Measurements from ENCODE around the gene P4HB.

DNA sequence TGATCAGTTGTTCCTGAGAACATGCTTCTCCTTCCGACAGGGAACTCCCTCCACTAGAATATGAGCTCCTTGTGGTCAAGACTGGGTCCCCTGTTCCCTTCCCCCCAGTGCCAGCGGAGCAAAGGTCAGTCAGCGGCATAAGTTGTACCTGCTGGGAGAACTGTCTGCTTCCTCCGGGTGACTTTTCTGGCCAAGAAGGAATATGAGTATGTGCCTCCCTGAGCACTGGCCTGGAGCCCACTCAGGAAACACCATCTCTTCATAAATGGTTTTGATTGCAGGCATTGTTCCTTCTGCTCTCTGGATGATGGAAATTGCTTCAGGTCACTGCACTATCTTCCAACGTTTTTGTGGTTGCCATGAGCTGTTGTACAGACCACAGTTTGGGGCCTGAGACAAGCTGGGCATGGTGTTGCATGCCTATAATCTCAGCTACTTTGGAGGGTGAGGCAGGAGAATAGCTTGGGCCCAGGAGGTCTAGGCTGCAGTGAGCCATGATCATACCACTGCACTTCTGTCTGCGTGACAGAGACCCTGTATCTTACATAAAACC, 2.9 kb upstream of the P4HB start:
- TF ChIP-seq, protein P1, sequence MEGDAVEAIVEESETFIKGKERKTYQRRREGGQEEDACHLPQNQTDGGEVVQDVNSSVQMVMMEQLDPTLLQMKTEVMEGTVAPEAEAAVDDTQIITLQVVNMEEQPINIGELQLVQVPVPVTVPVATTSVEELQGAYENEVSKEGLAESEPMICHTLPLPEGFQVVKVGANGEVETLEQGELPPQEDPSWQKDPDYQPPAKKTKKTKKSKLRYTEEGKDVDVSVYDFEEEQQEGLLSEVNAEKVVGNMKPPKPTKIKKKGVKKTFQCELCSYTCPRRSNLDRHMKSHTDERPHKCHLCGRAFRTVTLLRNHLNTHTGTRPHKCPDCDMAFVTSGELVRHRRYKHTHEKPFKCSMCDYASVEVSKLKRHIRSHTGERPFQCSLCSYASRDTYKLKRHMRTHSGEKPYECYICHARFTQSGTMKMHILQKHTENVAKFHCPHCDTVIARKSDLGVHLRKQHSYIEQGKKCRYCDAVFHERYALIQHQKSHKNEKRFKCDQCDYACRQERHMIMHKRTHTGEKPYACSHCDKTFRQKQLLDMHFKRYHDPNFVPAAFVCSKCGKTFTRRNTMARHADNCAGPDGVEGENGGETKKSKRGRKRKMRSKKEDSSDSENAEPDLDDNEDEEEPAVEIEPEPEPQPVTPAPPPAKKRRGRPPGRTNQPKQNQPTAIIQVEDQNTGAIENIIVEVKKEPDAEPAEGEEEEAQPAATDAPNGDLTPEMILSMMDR (conservative IDR thresholded peaks at IDR 0.05; ENCODE audit: low read length): no peak
- TF ChIP-seq EZH2phosphoT487 (IDR thresholded peaks at IDR 0.05; ENCODE audit: borderline replicate concordance, low read depth, low read length): no peak

Measured in OCI-LY7 (cell line).